DMS114 treated with DMSO at 0.1 percent for 48 hours (cell line): Measurements from ENCODE around the gene TMEM79.
"Not testable (repeated sequence)": the region's sequence is repeated elsewhere in the genome, so short reads cannot be mapped to it uniquely, and the experiment has no call there.

Experiments
- DNase-seq: peaks from one replicate; lab custom pipeline; 2025; ENCODE audit not compliant: unreplicated experiment; lab: John Stamatoyannopoulos, UW

Gene TMEM79

GRCh38 chr1:156298852-156299357 lies 14.8 kb downstream of the TMEM79 start, which contains the start of gene VHLL:
TSS of gene VHLL (minus strand) at chr1:156299307. CDS start at chr1:156299189, 118 bp downstream.
- no peak for DNase-seq

- DNase-seq: no peak
These were observed 19.1 kb downstream of the TMEM79 start for GRCh38 chr1:156303241-156303640.

- DNase-seq: no peak
These were observed 21.1 kb downstream of the TMEM79 start for GRCh38 chr1:156305215-156305614.

GRCh38 chr1:156308078-156308477 lies 24.0 kb downstream of the TMEM79 start:
- no peak for DNase-seq

- DNase-seq: no peak
These were observed 26.8 kb downstream of the TMEM79 start for GRCh38 chr1:156310962-156311361.

- no peak for DNase-seq
These were observed 32.8 kb downstream of the TMEM79 start for GRCh38 chr1:156316909-156317308.

GRCh38 chr1:156319664-156320063 lies 35.5 kb downstream of the TMEM79 start:
- DNase-seq: peak; percentile 37

- DNase-seq: no peak
These were observed 36.4 kb downstream of the TMEM79 start for GRCh38 chr1:156320560-156320959.

GRCh38 chr1:156323179-156323578 lies 39.1 kb downstream of the TMEM79 start:
- not testable (repeated sequence) for DNase-seq

- DNase-seq: peak; percentile 37
These were observed 52.1 kb downstream of the TMEM79 start for GRCh38 chr1:156336242-156336641.

GRCh38 chr1:156337052-156337887 lies 53.1 kb downstream of the TMEM79 start:
- DNase-seq: no peak

GRCh38 chr1:156337888-156338179 lies 53.7 kb downstream of the TMEM79 start:
- no peak for DNase-seq

- peak; percentile 100 for DNase-seq
These were observed 54.3 kb downstream of the TMEM79 start, which contains the start of the genes CCT3 and TSACC for GRCh38 chr1:156338180-156338976. TSS of gene CCT3 (minus strand) at chr1:156338292. CDS start at chr1:156338184, 108 bp downstream. TSS of gene TSACC (plus strand) at chr1:156338526. CDS start at chr1:156339758, 1,232 bp downstream.
